Measurements from ENCODE around the gene CRTAP. TPM values are rescaled to one million over a fixed set of nuclear protein-coding genes. Genes with fewer than 3 reads are reported as not detected.

Gene CRTAP
- total and polyA plus RNA-seq, 2 donors from 2014 or later, result 122 to 192 TPM

- H3K4me3 ChIP-seq (ENCODE audit: low read length in 3 of 3), result no peak overlapping the region
- H3K9me3 ChIP-seq (ENCODE audit: control insufficient read depth in 2 of 3, insufficient read depth in 1 of 3, low read length in 3 of 3), result no peaks in the 10 kb centered on the region
- peaks cover 5 to 32% (median 29%) of the 10 kb centered on the region in 3 donors for H3K36me3 ChIP-seq (ENCODE audit: control insufficient read depth in 2 of 3, insufficient read depth in 3 of 3, low read length in 3 of 3)
- no peak overlapping the region for H3K9ac ChIP-seq (ENCODE audit: low read length in 3 of 3)
- FAIRE-seq (no peak), DNase-seq (no peak)
- TF ChIP-seq, protein P1, sequence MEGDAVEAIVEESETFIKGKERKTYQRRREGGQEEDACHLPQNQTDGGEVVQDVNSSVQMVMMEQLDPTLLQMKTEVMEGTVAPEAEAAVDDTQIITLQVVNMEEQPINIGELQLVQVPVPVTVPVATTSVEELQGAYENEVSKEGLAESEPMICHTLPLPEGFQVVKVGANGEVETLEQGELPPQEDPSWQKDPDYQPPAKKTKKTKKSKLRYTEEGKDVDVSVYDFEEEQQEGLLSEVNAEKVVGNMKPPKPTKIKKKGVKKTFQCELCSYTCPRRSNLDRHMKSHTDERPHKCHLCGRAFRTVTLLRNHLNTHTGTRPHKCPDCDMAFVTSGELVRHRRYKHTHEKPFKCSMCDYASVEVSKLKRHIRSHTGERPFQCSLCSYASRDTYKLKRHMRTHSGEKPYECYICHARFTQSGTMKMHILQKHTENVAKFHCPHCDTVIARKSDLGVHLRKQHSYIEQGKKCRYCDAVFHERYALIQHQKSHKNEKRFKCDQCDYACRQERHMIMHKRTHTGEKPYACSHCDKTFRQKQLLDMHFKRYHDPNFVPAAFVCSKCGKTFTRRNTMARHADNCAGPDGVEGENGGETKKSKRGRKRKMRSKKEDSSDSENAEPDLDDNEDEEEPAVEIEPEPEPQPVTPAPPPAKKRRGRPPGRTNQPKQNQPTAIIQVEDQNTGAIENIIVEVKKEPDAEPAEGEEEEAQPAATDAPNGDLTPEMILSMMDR (IDR thresholded peaks at IDR 0.05; ENCODE audit: borderline replicate concordance, extremely low read depth, insufficient read depth), result no peak
- intact Hi-C loops (cut with DNase I), result no loop called here
- H3K27me3 ChIP-seq (ENCODE audit: control insufficient read depth, insufficient read depth, low read length), result no peaks in the 10 kb centered on the region
- H3K27ac ChIP-seq (ENCODE audit: low read depth in 2 of 2, low read length in 2 of 2), result no peak overlapping the region
- no peaks in the 10 kb centered on the region for H3K4me1 ChIP-seq (ENCODE audit: control insufficient read depth in 2 of 3, insufficient read depth in 2 of 3, low read depth in 1 of 3, low read length in 3 of 3)
Measured at GRCh38 chr3:33125840-33126239, 12.0 kb downstream of the CRTAP start.

GRCh38 chr3:33128706-33129105 is 14.9 kb downstream of the CRTAP start:
- FAIRE-seq (no peak), DNase-seq (no peak)
- Histone ChIP-seq H3K4me3 (ENCODE audit: low read length in 3 of 3) (no peak overlapping the region), H3K27me3 (ENCODE audit: control insufficient read depth, insufficient read depth, low read length) (no peaks in the 10 kb centered on the region), H3K4me1 (ENCODE audit: control insufficient read depth in 2 of 3, insufficient read depth in 2 of 3, low read depth in 1 of 3, low read length in 3 of 3) (no peaks in the 10 kb centered on the region), H3K27ac (ENCODE audit: low read depth in 2 of 2, low read length in 2 of 2) (no peak overlapping the region), H3K9me3 (ENCODE audit: control insufficient read depth in 2 of 3, insufficient read depth in 1 of 3, low read length in 3 of 3) (no peaks in the 10 kb centered on the region), H3K9ac (ENCODE audit: low read length in 3 of 3) (no peak overlapping the region), H3K36me3 (ENCODE audit: control insufficient read depth in 2 of 3, insufficient read depth in 3 of 3, low read length in 3 of 3) (peaks cover 10 to 48% (median 28%) of the 10 kb centered on the region in 3 donors)
- TF ChIP-seq, protein P1 (IDR thresholded peaks at IDR 0.05; ENCODE audit: borderline replicate concordance, extremely low read depth, insufficient read depth), result no peak
- intact Hi-C loops (cut with DNase I), result no loop called here

DNA sequence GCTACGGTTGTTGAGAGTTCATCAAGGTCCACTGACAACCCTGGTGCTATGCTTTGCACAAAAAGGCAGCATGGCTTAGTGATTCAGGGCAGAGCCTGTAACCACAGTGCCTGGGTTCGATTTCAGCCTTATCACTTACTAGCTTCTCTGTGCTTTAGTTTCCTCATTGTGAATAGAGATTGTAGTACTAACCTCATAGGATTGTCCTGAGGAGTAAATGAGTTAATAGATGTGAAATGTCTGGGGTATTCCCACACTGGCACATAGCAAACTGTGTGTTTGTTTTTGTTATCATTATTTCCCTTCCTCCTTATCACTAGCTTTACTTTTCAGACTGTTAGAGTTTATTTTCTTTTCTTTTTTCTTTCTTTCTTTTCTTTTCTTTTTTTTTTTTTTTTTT is 16.3 kb downstream of the CRTAP start:
- no peak overlapping the region for H3K9ac ChIP-seq (ENCODE audit: low read length in 3 of 3)
- no peaks in the 10 kb centered on the region for H3K4me1 ChIP-seq (ENCODE audit: control insufficient read depth in 2 of 3, insufficient read depth in 2 of 3, low read depth in 1 of 3, low read length in 3 of 3)
- no peaks in the 10 kb centered on the region for H3K9me3 ChIP-seq (ENCODE audit: control insufficient read depth in 2 of 3, insufficient read depth in 1 of 3, low read length in 3 of 3)
- peaks cover 8 to 49% (median 32%) of the 10 kb centered on the region in 3 donors for H3K36me3 ChIP-seq (ENCODE audit: control insufficient read depth in 2 of 3, insufficient read depth in 3 of 3, low read length in 3 of 3)
- intact Hi-C loops (cut with DNase I), result loop anchor here (5.0 kb wide), 1 partner anchor 242 kb away; no protein-coding TSS in a partner anchor
- TF ChIP-seq, protein P1 (IDR thresholded peaks at IDR 0.05; ENCODE audit: borderline replicate concordance, extremely low read depth, insufficient read depth), result no peak
- FAIRE-seq (no peak), DNase-seq (no peak)
- H3K27ac ChIP-seq (ENCODE audit: low read depth in 2 of 2, low read length in 2 of 2), result no peak overlapping the region
- no peaks in the 10 kb centered on the region for H3K27me3 ChIP-seq (ENCODE audit: control insufficient read depth, insufficient read depth, low read length)
- H3K4me3 ChIP-seq (ENCODE audit: low read length in 3 of 3), result no peak overlapping the region

Measured in kidney (tissue), 14 donors.